Mucosa of descending colon (tissue), 3 donors: ENCODE data around the gene PFKFB3. TPM values are rescaled to one million over a fixed set of nuclear protein-coding genes. Genes with fewer than 3 reads are reported as not detected.
A peak's percentile ranks its signal among the peaks of the same experiment; 100 is the strongest.
"Not testable (repeated sequence)": the region's sequence is repeated elsewhere in the genome, so short reads cannot be mapped to it uniquely, and the experiment has no call there.

Source experiments
- ATAC-seq: fragments of 200-7000 bp; cut with Tn5 transposase; one replicate; pipeline ENCODE4 v1.9.1; 2020; ENCODE audit warnings: mild to moderate bottlenecking, moderate library complexity
- DNase-seq, 3 donors: peaks; one replicate each; pipeline ENCODE4 v3.0.0-alpha.2; 2020
- H3K36me3 ChIP-seq: fragments of 200-600 bp; one replicate; pipeline ENCODE4 v1.8.0; 2021; ENCODE audit warnings: low read depth, mild to moderate bottlenecking
- H3K4me1 ChIP-seq: fragments of 200-600 bp; one replicate; pipeline ENCODE4 v1.8.0; 2021; ENCODE audit warnings: low read depth, mild to moderate bottlenecking
- H3K4me3 ChIP-seq: fragments of 200-600 bp; one replicate; pipeline ENCODE4 v1.8.0; 2021; ENCODE audit warnings: mild to moderate bottlenecking
- H3K9me3 ChIP-seq: fragments of 200-600 bp; one replicate; pipeline ENCODE4 v1.8.0; 2021; ENCODE audit warnings: mild to moderate bottlenecking
- CTCF ChIP-seq: fragments of 200-600 bp; IDR thresholded peaks from one replicate; pipeline ENCODE4 v1.8.0; 2022; ENCODE audit warnings: antibody characterized with exemption, mild to moderate bottlenecking
- intact Hi-C, 2 donors: fragments of 100-400 bp; cut with DNase I in 1 of 2; cut with micrococcal nuclease in 1 of 2; formaldehyde crosslinking; loops; one replicate each; pipeline versions ENCODE4 v1.11.0 to v1.11.1; 2022; cut with DNase I, micrococcal nuclease
- total RNA-seq, 3 donors: library from RNA; stranded (reverse); fragmentation: NEBNext Ultra II Directional in 2 of 3; extraction: Animal tissue kit (Norgen Biotek cat#: 25700) in 2 of 3; gene quantifications; one replicate each; pipeline versions ENCODE4 v1.2.1 to v1.2.4, GENCODE V29; 2021 to 2023
- donor health status: DM: no; HTN: no; CAD: no; lungs with moderate emphysema.
- donor health status: DM: no; HTN: no; CAD: no.
- donor health status: DM: no; HTN: yes; CAD: no.

The PFKFB3 gene
- total RNA-seq, 3 donors from 2014 or later = 19.3 to 39.0 (median 21.7) TPM

DNA sequence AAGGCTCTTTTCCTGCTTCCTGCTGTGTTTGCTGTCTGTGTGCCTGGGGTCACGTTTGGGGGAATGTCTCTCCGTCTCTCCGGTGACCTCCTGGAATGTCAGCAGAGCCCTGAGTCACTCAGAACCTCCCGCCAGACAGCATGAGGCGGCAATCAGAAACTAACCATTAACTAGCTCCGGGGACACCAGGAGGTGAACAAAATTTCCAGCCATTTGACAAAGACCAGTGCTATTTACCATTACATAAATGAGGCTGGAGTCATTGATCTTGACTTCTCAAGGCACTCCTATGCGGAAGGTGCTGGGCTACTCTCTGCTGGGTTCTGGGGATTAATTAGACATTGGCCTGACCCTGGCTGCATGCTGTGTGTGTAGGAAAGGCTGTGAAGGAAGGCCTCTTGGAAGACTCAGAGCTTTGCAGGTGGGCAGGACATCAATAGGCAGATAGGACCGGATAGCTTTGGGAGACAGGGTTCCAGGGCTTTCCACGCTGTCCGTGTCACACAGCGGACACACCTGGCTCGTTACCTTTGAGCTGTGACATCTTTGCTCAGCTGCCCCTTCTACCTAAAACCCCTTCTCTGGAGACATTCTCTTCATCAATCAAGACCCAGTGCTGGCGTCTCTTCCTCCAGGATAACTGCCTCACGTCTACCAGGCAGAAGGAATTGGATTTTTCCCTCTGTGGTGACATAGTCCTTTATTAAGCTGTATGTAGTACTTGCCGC is 77.0 kb downstream of the PFKFB3 start:
- no peaks in the 10 kb centered on the region for H3K4me1 ChIP-seq
- no peaks in the 10 kb centered on the region for H3K9me3 ChIP-seq
- intact Hi-C loops = no loop called here
- no peaks in the 10 kb centered on the region for H3K36me3 ChIP-seq
- no peak for TF ChIP-seq CTCF
- DNase-seq (no peak), ATAC-seq (peak; percentile 82)
- no peak overlapping the region for H3K4me3 ChIP-seq

DNA sequence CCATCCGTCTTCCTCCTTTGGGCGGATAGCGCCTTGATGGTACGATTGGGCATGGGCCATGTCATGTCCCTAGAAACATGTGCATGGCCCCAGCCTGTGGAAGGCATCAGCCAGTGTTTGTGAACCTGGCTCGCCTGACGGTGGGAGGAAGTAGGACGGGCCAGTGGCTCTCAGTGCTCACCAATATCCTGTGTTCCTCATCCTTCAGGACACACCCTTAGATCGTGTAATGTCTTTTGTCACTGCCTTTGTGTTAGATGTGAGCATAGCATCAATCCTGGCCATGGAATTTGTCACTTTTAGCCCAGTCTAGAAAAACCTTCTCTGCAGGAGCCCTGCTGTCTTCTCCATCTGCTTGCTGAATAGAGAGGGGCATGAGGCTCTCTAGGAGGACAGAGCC is 77.6 kb downstream of the PFKFB3 start:
- H3K4me3 ChIP-seq = no peak overlapping the region
- ATAC-seq (peak; percentile 41), DNase-seq (no peak)
- intact Hi-C loops = no loop called here
- no peaks in the 10 kb centered on the region for H3K36me3 ChIP-seq
- H3K4me1 ChIP-seq = no peaks in the 10 kb centered on the region
- no peaks in the 10 kb centered on the region for H3K9me3 ChIP-seq
- TF ChIP-seq CTCF = no peak

GRCh38 chr10:6282454-6282958 is 79.8 kb downstream of the PFKFB3 start:
- H3K36me3 ChIP-seq = no peaks in the 10 kb centered on the region
- ATAC-seq = no peak
- intact Hi-C loops = no loop called here

GRCh38 chr10:6283655-6284054 is 80.9 kb downstream of the PFKFB3 start:
- no peaks in the 10 kb centered on the region for H3K9me3 ChIP-seq
- intact Hi-C loops = no loop called here
- no peaks in the 10 kb centered on the region for H3K36me3 ChIP-seq
- H3K4me3 ChIP-seq = no peak overlapping the region
- TF ChIP-seq CTCF = no peak
- ATAC-seq = no peak
- no peaks in the 10 kb centered on the region for H3K4me1 ChIP-seq
- DNase-seq = no peak

More at GRCh38 chr10:6282454-6282958, 79.8 kb downstream of the PFKFB3 start:
- Histone ChIP-seq H3K4me1 (no peaks in the 10 kb centered on the region), H3K9me3 (no peaks in the 10 kb centered on the region), H3K4me3 (no peak overlapping the region)
- no peak for TF ChIP-seq CTCF
- DNase-seq = no peak

- H3K9me3 ChIP-seq, intact Hi-C loops, ATAC-seq, DNase-seq, H3K4me1 ChIP-seq, H3K4me3 ChIP-seq, H3K36me3 ChIP-seq: not testable (repeated sequence)
Measured at GRCh38 chr10:6290621-6291020, 87.9 kb downstream of the PFKFB3 start.

DNA sequence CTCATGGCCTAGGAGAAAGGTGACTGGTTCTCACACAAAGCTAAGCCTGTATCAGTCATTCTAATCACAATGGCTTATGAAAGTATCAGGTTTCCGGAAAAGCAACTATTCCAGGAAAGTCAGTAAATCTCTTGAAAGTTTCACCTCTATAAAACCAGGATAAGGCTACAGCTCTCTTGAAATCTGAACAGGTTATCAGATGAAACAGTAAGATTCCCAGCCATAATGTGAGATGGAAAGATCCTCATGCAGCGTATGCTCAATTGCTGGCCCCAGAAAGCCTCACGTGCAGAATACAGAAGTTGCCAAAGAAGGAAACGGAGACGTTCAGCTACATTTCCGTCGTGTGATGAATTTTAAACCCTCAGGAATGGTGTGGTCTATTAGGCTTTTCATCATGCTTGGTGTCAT is 90.0 kb downstream of the PFKFB3 start:
- Histone ChIP-seq H3K9me3 (no peaks in the 10 kb centered on the region), H3K4me1 (peaks cover 8% of the 10 kb centered on the region), H3K4me3 (no peak overlapping the region), H3K36me3 (no peaks in the 10 kb centered on the region)
- ATAC-seq = no peak
- intact Hi-C loops = no loop called here
- no peak for DNase-seq
- TF ChIP-seq CTCF = no peak

DNA sequence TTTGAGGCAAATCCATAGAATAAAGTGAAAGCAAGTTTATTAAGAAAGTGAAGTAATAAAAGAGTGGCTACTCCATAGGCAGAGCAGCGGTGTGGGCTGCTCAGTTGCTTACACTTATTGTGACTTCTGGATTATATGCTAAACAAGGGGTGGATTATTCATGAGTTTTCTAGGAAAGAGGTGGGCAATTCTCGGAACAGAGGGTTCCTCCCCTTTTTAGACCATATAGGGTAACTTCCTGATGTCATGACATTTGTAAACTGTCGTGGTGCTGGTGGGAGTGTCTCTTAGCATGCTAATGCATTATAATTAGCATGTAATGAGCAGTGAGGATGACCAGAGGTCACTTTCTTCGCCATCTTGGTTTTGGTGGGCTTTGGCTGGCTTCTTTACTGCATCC is 93.7 kb downstream of the PFKFB3 start:
- intact Hi-C loops, H3K4me1 ChIP-seq, H3K36me3 ChIP-seq, H3K4me3 ChIP-seq, ATAC-seq, H3K9me3 ChIP-seq, DNase-seq: not testable (repeated sequence)
